NCI-H2196 (cell line): ENCODE data around the gene SPEG.

Experiments
- DNase-seq: peaks from one replicate; lab custom pipeline; 2025; ENCODE audit not compliant: unreplicated experiment; lab: John Stamatoyannopoulos, UW

The SPEG gene

GRCh38 chr2:219509780-219510511 is 75.3 kb downstream of the SPEG start:
- DNase-seq, result peak; percentile 59

- no peak for DNase-seq
Observed at GRCh38 chr2:219510512-219511135, 76.0 kb downstream of the SPEG start.

- no peak for DNase-seq
Observed at GRCh38 chr2:219511547-219512325, 77.1 kb downstream of the SPEG start.

- DNase-seq, result no peak
Observed at GRCh38 chr2:219512524-219513216, 78.0 kb downstream of the SPEG start.

GRCh38 chr2:219513787-219514186 is 79.1 kb downstream of the SPEG start:
- no peak for DNase-seq

- no peak for DNase-seq
Observed at GRCh38 chr2:219514196-219514761, 79.6 kb downstream of the SPEG start, which contains the start of gene ASIC4. Gene ASIC4 (plus strand): TSS chr2:219514482. CDS start chr2:219514725, 243 bp downstream.

GRCh38 chr2:219514836-219515235 is 80.2 kb downstream of the SPEG start:
- no peak for DNase-seq

- no peak for DNase-seq
Observed at GRCh38 chr2:219515874-219516629, 81.4 kb downstream of the SPEG start.

GRCh38 chr2:219516888-219517287 is 82.2 kb downstream of the SPEG start:
- DNase-seq, result no peak

GRCh38 chr2:219517954-219518778 is 83.5 kb downstream of the SPEG start:
- no peak for DNase-seq

- no peak for DNase-seq
Observed at GRCh38 chr2:219519526-219519916, 84.9 kb downstream of the SPEG start.

- no peak for DNase-seq
Observed at GRCh38 chr2:219520079-219520478, 85.4 kb downstream of the SPEG start.

GRCh38 chr2:219521066-219521880 is 86.6 kb downstream of the SPEG start:
- DNase-seq, result peak; percentile 13

GRCh38 chr2:219522111-219523030 is 87.7 kb downstream of the SPEG start:
- DNase-seq, result no peak

- DNase-seq, result no peak
Observed at GRCh38 chr2:219523031-219523671, 88.5 kb downstream of the SPEG start.

- DNase-seq, result no peak
Observed at GRCh38 chr2:219524817-219525216, 90.2 kb downstream of the SPEG start.
